K562 (cell line): ENCODE measurements around the gene CDC20B. TPM values are rescaled to one million over a fixed set of nuclear protein-coding genes. Genes with fewer than 3 reads are reported as not detected.
A peak's percentile ranks its signal among the peaks of the same experiment; 100 is the strongest.

Experiments
- FIP1L1 ChIP-seq: fragments of 200-400 bp; formaldehyde crosslinking; IDR thresholded peaks from 2 replicates; pipeline ENCODE4 v1.6.1; 2018; ENCODE audit warnings: mild to moderate bottlenecking, low read depth, low read length; ENCODE audit not compliant: poor library complexity, severe bottlenecking
- FOXO4 ChIP-seq: fragments of 450-650 bp; formaldehyde crosslinking; IDR thresholded peaks from 2 replicates; pipeline ENCODE4 v1.4.0; 2020; ENCODE audit warnings: mild to moderate bottlenecking, moderate library complexity
- GATAD2B ChIP-seq: fragments of 450-650 bp; IDR thresholded peaks from 2 replicates; pipeline ENCODE4 v1.6.1; 2017; ENCODE audit warnings: mild to moderate bottlenecking, borderline replicate concordance
- MYC ChIP-seq, 2 experiments: fragments of 250-450 bp in 1 of 2; sonication (Bioruptor Pico) in 1 of 2; IDR thresholded peaks; 2 replicates each; pipeline versions ENCODE4 v1.5.1 to v1.6.1; 2012 to 2021; ENCODE audit warnings: low read depth in 2 of 2, borderline replicate concordance in 1 of 2, improper control_type of control experiment in 1 of 2, low read length in 1 of 2, mild to moderate bottlenecking in 1 of 2, moderate library complexity in 1 of 2
- PCBP1 ChIP-seq: fragments of 200-400 bp; formaldehyde crosslinking; IDR thresholded peaks from 2 replicates; pipeline ENCODE4 v1.6.1; 2018; ENCODE audit warnings: mild to moderate bottlenecking, low read depth, low read length; ENCODE audit not compliant: poor library complexity, severe bottlenecking
- RBM17 ChIP-seq: fragments of 200-400 bp; formaldehyde crosslinking; IDR thresholded peaks from 2 replicates; pipeline ENCODE4 v1.6.1; 2017; ENCODE audit warnings: low read depth, mild to moderate bottlenecking, low read length, borderline replicate concordance
- RCOR1 ChIP-seq, 2 experiments: IDR thresholded peaks; 2 replicates each; pipeline ENCODE4 v1.6.1; 2012; ENCODE audit warnings: low read depth in 2 of 2, low read length in 2 of 2, borderline replicate concordance in 1 of 2, improper control_type of control experiment in 1 of 2
- RFX5 ChIP-seq: IDR thresholded peaks from 2 replicates; pipeline ENCODE4 v1.6.1; 2011; ENCODE audit warnings: low read depth, mild to moderate bottlenecking, improper control_type of control experiment, low read length
- SAFB2 ChIP-seq: fragments of 200-400 bp; formaldehyde crosslinking; IDR thresholded peaks from 2 replicates; pipeline ENCODE4 v1.6.1; 2018; ENCODE audit warnings: borderline replicate concordance, low read length, low read depth, moderate library complexity; ENCODE audit not compliant: severe bottlenecking
- SPI1 ChIP-seq: IDR thresholded peaks from 2 replicates; pipeline ENCODE4 v1.6.1; 2011; ENCODE audit warnings: low read depth, low read length, control low read depth, borderline replicate concordance
- ZKSCAN1 ChIP-seq: fragments of 150-350 bp; IDR thresholded peaks from 2 replicates; pipeline ENCODE4 v1.6.1; 2016; ENCODE audit warnings: low read depth, low read length
- ZNF134 ChIP-seq: fragments of 250-450 bp; sonication (Bioruptor Pico); conservative IDR thresholded peaks from 2 replicates; pipeline ENCODE4 v1.4.0; 2020
- ZNF146 ChIP-seq: IDR thresholded peaks from one replicate; pipeline ENCODE4 v1.6.1; 2018; ENCODE audit warnings: missing compliant biosample characterization; ENCODE audit not compliant: unreplicated experiment
- ZNF184 ChIP-seq: sonication (generic); formaldehyde crosslinking; IDR thresholded peaks from 2 replicates; pipeline ENCODE4 v1.5.0; 2020; ENCODE audit warnings: missing genetic modification reagents
- ZNF507 ChIP-seq: conservative IDR thresholded peaks from 2 replicates; pipeline ENCODE4 v1.6.1; 2017; ENCODE audit warnings: missing genetic modification characterization, missing compliant biosample characterization
- ZNF79 ChIP-seq: fragments of 250-450 bp; sonication (Bioruptor Pico); IDR thresholded peaks from 2 replicates; pipeline ENCODE4 v1.4.0; 2020; ENCODE audit warnings: low read depth, mild to moderate bottlenecking, moderate library complexity
- polyA plus RNA-seq, 8 experiments: library from polyadenylated mRNA; depleted of rRNA in 4 of 8; stranded (reverse) in 5 of 8; unstranded in 3 of 8; fragments of >200 nt; fragmentation: Nextera tagmentation in 2 of 8; fragmentation: Illumina TruSeq in 1 of 8; extraction: Ambion mirVana in 2 of 8; extraction: Trizol in 1 of 8; gene quantifications; 2 replicates each; pipeline versions ENCODE4 v1.2.1 to v1.2.3, GENCODE V29; 2011 to 2014; ENCODE audit warnings: inconsistent platforms in 1 of 8, missing spikeins in 1 of 8
- total RNA-seq, 7 experiments: library from RNA; depleted of rRNA in 6 of 7; stranded (reverse); fragments of >200 nt in 6 of 7; fragmentation: Illumina TruSeq in 2 of 7; extraction: Trizol in 2 of 7; gene quantifications; 2 replicates each; pipeline versions ENCODE4 v1.2.1 to v1.2.3, GENCODE V29; 2011 to 2021; ENCODE audit warnings: low replicate concordance in 1 of 7
- TF ChIP-seq, protein P1 (sequence below), 2 experiments: fragments of 450-650 bp; formaldehyde crosslinking in 1 of 2; IDR thresholded peaks; 2 replicates each; pipeline versions ENCODE4 v1.4.0 to v1.6.1; 2014 to 2020; ENCODE audit warnings: mild to moderate bottlenecking in 2 of 2, borderline replicate concordance in 1 of 2, low read depth in 1 of 2

Gene CDC20B
- total and polyA plus RNA-seq, 9 of the 15 experiments (the other 6 are each of a cell fraction or from before 2014, with no cell fraction given), result 0.04 TPM; not detected in 8

GRCh38 chr5:55172937-55173686 lies at the start of gene CDC20B (continued):
- TF ChIP-seq RBM17 (no peak), ZNF146 (CRISPR knock-in tag) (no peak), FIP1L1 (no peak), ZNF79 (no peak), ZNF134 (CRISPR knock-in tag) (no peak), GATAD2B (peak; percentile 73; the same call in 1 of the 2 replicates), ZNF507 (tag) (no peak), MYC (IDR thresholded peaks at IDR 0.05; ENCODE audit: low read depth, low read length) (peak; percentile 39), MYC (CRISPR knock-in tag; IDR thresholded peaks at IDR 0.05; ENCODE audit: borderline replicate concordance, low read depth) (no peak), SPI1 (peak; percentile 56; the same call in 1 of the 2 replicates), ZKSCAN1 (no peak), FOXO4 (CRISPR knock-in tag) (no peak), SAFB2 (no peak), RCOR1 (IDR thresholded peaks at IDR 0.05; ENCODE audit: borderline replicate concordance in 1 of 2, low read depth in 2 of 2, low read length in 2 of 2) (0 out of 4 replicates have a peak, but pooled peaks of 1 of the 2 experiments have one; percentile 12), RFX5 (no peak), ZNF184 (CRISPR knock-in tag) (no peak), PCBP1 (no peak)
- TF ChIP-seq, protein P1, sequence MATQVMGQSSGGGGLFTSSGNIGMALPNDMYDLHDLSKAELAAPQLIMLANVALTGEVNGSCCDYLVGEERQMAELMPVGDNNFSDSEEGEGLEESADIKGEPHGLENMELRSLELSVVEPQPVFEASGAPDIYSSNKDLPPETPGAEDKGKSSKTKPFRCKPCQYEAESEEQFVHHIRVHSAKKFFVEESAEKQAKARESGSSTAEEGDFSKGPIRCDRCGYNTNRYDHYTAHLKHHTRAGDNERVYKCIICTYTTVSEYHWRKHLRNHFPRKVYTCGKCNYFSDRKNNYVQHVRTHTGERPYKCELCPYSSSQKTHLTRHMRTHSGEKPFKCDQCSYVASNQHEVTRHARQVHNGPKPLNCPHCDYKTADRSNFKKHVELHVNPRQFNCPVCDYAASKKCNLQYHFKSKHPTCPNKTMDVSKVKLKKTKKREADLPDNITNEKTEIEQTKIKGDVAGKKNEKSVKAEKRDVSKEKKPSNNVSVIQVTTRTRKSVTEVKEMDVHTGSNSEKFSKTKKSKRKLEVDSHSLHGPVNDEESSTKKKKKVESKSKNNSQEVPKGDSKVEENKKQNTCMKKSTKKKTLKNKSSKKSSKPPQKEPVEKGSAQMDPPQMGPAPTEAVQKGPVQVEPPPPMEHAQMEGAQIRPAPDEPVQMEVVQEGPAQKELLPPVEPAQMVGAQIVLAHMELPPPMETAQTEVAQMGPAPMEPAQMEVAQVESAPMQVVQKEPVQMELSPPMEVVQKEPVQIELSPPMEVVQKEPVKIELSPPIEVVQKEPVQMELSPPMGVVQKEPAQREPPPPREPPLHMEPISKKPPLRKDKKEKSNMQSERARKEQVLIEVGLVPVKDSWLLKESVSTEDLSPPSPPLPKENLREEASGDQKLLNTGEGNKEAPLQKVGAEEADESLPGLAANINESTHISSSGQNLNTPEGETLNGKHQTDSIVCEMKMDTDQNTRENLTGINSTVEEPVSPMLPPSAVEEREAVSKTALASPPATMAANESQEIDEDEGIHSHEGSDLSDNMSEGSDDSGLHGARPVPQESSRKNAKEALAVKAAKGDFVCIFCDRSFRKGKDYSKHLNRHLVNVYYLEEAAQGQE (IDR thresholded peaks at IDR 0.05; ENCODE audit: borderline replicate concordance), result no peak
- TF ChIP-seq, protein P1 (CRISPR knock-in tag; IDR thresholded peaks at IDR 0.05; ENCODE audit: low read depth), result no peak
